Activated CD8-positive, alpha-beta memory T cell treated with anti-CD3 and anti-CD28 coated beads, Interleukin-2, amount 10 ng/mL, durations not matched to agents 7 days and 5 days (primary cell): ENCODE data around the gene TAF4. TPM values are rescaled to one million over a fixed set of nuclear protein-coding genes. Genes with fewer than 3 reads are reported as not detected.

Experiments
- ATAC-seq: fragments of 150-1000 bp; cut with Tn5 transposase; one replicate; pipeline ENCODE4 v1.10.0; 2021; ENCODE audit warnings: moderate library complexity
- CTCF ChIA-PET: fragments of 350-600 bp; sonication (Branson Sonifier 250); formaldehyde crosslinking; loops from one replicate; lab custom pipeline; 2021; ENCODE audit warnings: antibody characterized with exemption; lab: Charles Lee
- DNase-seq: peaks from one replicate; pipeline ENCODE4 v3.0.0-alpha.2; 2020
- H3K27ac Mint-ChIP-seq: one replicate; pipeline ENCODE4 v1.8.0; 2021; ENCODE audit warnings: mild to moderate bottlenecking, mixed read lengths
- H3K27me3 Mint-ChIP-seq: one replicate; pipeline ENCODE4 v1.8.0; 2021; ENCODE audit warnings: mixed read lengths
- H3K36me3 Mint-ChIP-seq: one replicate; pipeline ENCODE4 v1.8.0; 2021; ENCODE audit warnings: mild to moderate bottlenecking, mixed read lengths
- H3K4me1 Mint-ChIP-seq: one replicate; pipeline ENCODE4 v1.8.0; 2021; ENCODE audit warnings: mixed read lengths
- H3K4me3 Mint-ChIP-seq: one replicate; pipeline ENCODE4 v1.8.0; 2021; ENCODE audit warnings: mild to moderate bottlenecking, moderate library complexity, mixed read lengths
- H3K9me3 Mint-ChIP-seq: one replicate; pipeline ENCODE4 v1.8.0; 2022; ENCODE audit warnings: low read depth, mixed read lengths
- total RNA-seq, 2 experiments: library from RNA; stranded (reverse); gene quantifications; one replicate each; pipeline ENCODE4 v1.2.3, GENCODE V29; 2021

The TAF4 gene
- total RNA-seq, 2 experiments from 2014 or later = 21.1 to 24.2 TPM

- Mint-ChIP-seq H3K4me3 (no peak overlapping the region), H3K27me3 (peaks cover 4% of the 10 kb centered on the region)
- CTCF ChIA-PET = interaction anchor here (1.2 to 2.0 kb wide), 3 partner anchors 52 to 74 kb away, joined by 3 to 11 read pairs (median 11); no protein-coding TSS in a partner anchor
Observed at GRCh38 chr20:62067547-62068260, 2.0 kb upstream of the TAF4 start.

GRCh38 chr20:62066983-62067433, 1.3 kb upstream of the TAF4 start:
- no peak for DNase-seq
- CTCF ChIA-PET = interaction anchor here (0.9 to 2.0 kb wide), 4 partner anchors 20 to 74 kb away, joined by 3 to 11 read pairs (median 8); no protein-coding TSS in a partner anchor

More at GRCh38 chr20:62067547-62068260, 2.0 kb upstream of the TAF4 start:
- DNase-seq = no peak
- ATAC-seq = no peak
- Mint-ChIP-seq H3K27ac (peak overlapping the region; percentile 18), H3K4me1 (peaks cover 30% of the 10 kb centered on the region), H3K9me3 (no peaks in the 10 kb centered on the region), H3K36me3 (peaks cover 10% of the 10 kb centered on the region)

GRCh38 chr20:62066339-62066982, 780 bp upstream of the TAF4 start:
- peak; percentile 57 for ATAC-seq
- Mint-ChIP-seq H3K4me3 (peak overlapping the region; percentile 73), H3K27me3 (peaks cover 4% of the 10 kb centered on the region), H3K9me3 (no peaks in the 10 kb centered on the region), H3K27ac (peak overlapping the region; percentile 78), H3K36me3 (peaks cover 11% of the 10 kb centered on the region), H3K4me1 (peaks cover 34% of the 10 kb centered on the region)
- CTCF ChIA-PET = interaction anchor here (0.9 to 2.0 kb wide), 4 partner anchors 21 to 75 kb away, joined by 3 to 11 read pairs (median 8); no protein-coding TSS in a partner anchor
- peak; percentile 64 for DNase-seq

More at GRCh38 chr20:62066983-62067433, 1.3 kb upstream of the TAF4 start:
- peaks cover 34% of the 10 kb centered on the region for H3K4me1 Mint-ChIP-seq
- H3K36me3 Mint-ChIP-seq = peaks cover 10% of the 10 kb centered on the region
- peaks cover 4% of the 10 kb centered on the region for H3K27me3 Mint-ChIP-seq
- ATAC-seq = no peak
- H3K4me3 Mint-ChIP-seq = peak overlapping the region; percentile 73
- no peaks in the 10 kb centered on the region for H3K9me3 Mint-ChIP-seq
- H3K27ac Mint-ChIP-seq = peak overlapping the region; percentile 78

GRCh38 chr20:62064770-62065673, 659 bp downstream of the TAF4 start:
- H3K27me3 Mint-ChIP-seq = no peaks in the 10 kb centered on the region
- CTCF ChIA-PET = interaction anchor here (2.0 kb wide), 1 partner anchor 76 kb away, joined by 11 read pairs; no protein-coding TSS in a partner anchor
- peaks cover 34% of the 10 kb centered on the region for H3K4me1 Mint-ChIP-seq
- no peaks in the 10 kb centered on the region for H3K9me3 Mint-ChIP-seq
- peak overlapping the region; percentile 71 for H3K4me3 Mint-ChIP-seq
- no peak overlapping the region for H3K27ac Mint-ChIP-seq
- peaks cover 11% of the 10 kb centered on the region for H3K36me3 Mint-ChIP-seq
- DNase-seq = no peak
- ATAC-seq = peak; percentile 25

GRCh38 chr20:62063981-62064769, 1.5 kb downstream of the TAF4 start:
- H3K4me3 Mint-ChIP-seq = peak overlapping the region; percentile 68
- H3K4me1 Mint-ChIP-seq = peaks cover 34% of the 10 kb centered on the region
- ATAC-seq (no peak), DNase-seq (no peak)
- peaks cover 11% of the 10 kb centered on the region for H3K36me3 Mint-ChIP-seq
- no peak overlapping the region for H3K27ac Mint-ChIP-seq
- H3K27me3 Mint-ChIP-seq = no peaks in the 10 kb centered on the region
- no peaks in the 10 kb centered on the region for H3K9me3 Mint-ChIP-seq
- CTCF ChIA-PET = interaction anchor here (1.3 kb wide), 1 partner anchor 58 kb away, joined by 3 read pairs; the partner anchor contains the start of gene LSM14B

- CTCF ChIA-PET = interaction anchor here (0.8 to 1.3 kb wide), 2 partner anchors 59 to 61 kb away, joined by 3 read pairs; partner anchors contain the start of gene LSM14B
- DNase-seq = no peak
- ATAC-seq = no peak
- peaks cover 11% of the 10 kb centered on the region for H3K36me3 Mint-ChIP-seq
- H3K4me3 Mint-ChIP-seq = peak overlapping the region; percentile 68
- H3K9me3 Mint-ChIP-seq = no peaks in the 10 kb centered on the region
- H3K27ac Mint-ChIP-seq = no peak overlapping the region
- peaks cover 34% of the 10 kb centered on the region for H3K4me1 Mint-ChIP-seq
- no peaks in the 10 kb centered on the region for H3K27me3 Mint-ChIP-seq
Observed at GRCh38 chr20:62063315-62063980, 2.2 kb downstream of the TAF4 start.

- CTCF ChIA-PET = interaction anchor here (0.8 to 1.3 kb wide), 2 partner anchors 59 to 62 kb away, joined by 3 read pairs; partner anchors contain the start of gene LSM14B
- Mint-ChIP-seq H3K4me3 (peak overlapping the region; percentile 20), H3K9me3 (no peaks in the 10 kb centered on the region), H3K27me3 (no peaks in the 10 kb centered on the region), H3K4me1 (peaks cover 31% of the 10 kb centered on the region), H3K27ac (no peak overlapping the region), H3K36me3 (peaks cover 10% of the 10 kb centered on the region)
- no peak for DNase-seq
- ATAC-seq = no peak
Observed at GRCh38 chr20:62062661-62063314, 2.9 kb downstream of the TAF4 start.

- no peaks in the 10 kb centered on the region for H3K9me3 Mint-ChIP-seq
- no peak for ATAC-seq
- H3K27me3 Mint-ChIP-seq = no peaks in the 10 kb centered on the region
- peaks cover 6% of the 10 kb centered on the region for H3K36me3 Mint-ChIP-seq
- H3K27ac Mint-ChIP-seq = no peak overlapping the region
- no peak overlapping the region for H3K4me3 Mint-ChIP-seq
- H3K4me1 Mint-ChIP-seq = peaks cover 25% of the 10 kb centered on the region
- no peak for DNase-seq
- CTCF ChIA-PET = interaction anchor here (0.8 kb wide), 1 partner anchor 59 kb away, joined by 3 read pairs; no protein-coding TSS in a partner anchor
Observed at GRCh38 chr20:62061851-62062423, 3.7 kb downstream of the TAF4 start.

GRCh38 chr20:62060631-62061541, 4.8 kb downstream of the TAF4 start:
- H3K4me1 Mint-ChIP-seq = peaks cover 25% of the 10 kb centered on the region
- CTCF ChIA-PET = interaction anchor here (0.8 kb wide), 1 partner anchor 60 kb away, joined by 3 read pairs; no protein-coding TSS in a partner anchor
- no peak for DNase-seq
- H3K27ac Mint-ChIP-seq = no peak overlapping the region
- peaks cover 5% of the 10 kb centered on the region for H3K36me3 Mint-ChIP-seq
- no peak for ATAC-seq
- no peak overlapping the region for H3K4me3 Mint-ChIP-seq
- no peaks in the 10 kb centered on the region for H3K27me3 Mint-ChIP-seq
- no peaks in the 10 kb centered on the region for H3K9me3 Mint-ChIP-seq

GRCh38 chr20:62059920-62060630, 5.6 kb downstream of the TAF4 start:
- ATAC-seq = no peak
- Mint-ChIP-seq H3K36me3 (peaks cover 5% of the 10 kb centered on the region), H3K27me3 (no peaks in the 10 kb centered on the region), H3K9me3 (no peaks in the 10 kb centered on the region), H3K4me3 (no peak overlapping the region), H3K4me1 (peaks cover 25% of the 10 kb centered on the region), H3K27ac (no peak overlapping the region)
- CTCF ChIA-PET = no interaction called here
- DNase-seq = no peak
